Measurements from ENCODE around the gene VAV1. TPM values are rescaled to one million over a fixed set of nuclear protein-coding genes. Genes with fewer than 3 reads are reported as not detected.

VAV1 gene
- total RNA-seq, 1 donor from 2014 or later = not detected

DNA sequence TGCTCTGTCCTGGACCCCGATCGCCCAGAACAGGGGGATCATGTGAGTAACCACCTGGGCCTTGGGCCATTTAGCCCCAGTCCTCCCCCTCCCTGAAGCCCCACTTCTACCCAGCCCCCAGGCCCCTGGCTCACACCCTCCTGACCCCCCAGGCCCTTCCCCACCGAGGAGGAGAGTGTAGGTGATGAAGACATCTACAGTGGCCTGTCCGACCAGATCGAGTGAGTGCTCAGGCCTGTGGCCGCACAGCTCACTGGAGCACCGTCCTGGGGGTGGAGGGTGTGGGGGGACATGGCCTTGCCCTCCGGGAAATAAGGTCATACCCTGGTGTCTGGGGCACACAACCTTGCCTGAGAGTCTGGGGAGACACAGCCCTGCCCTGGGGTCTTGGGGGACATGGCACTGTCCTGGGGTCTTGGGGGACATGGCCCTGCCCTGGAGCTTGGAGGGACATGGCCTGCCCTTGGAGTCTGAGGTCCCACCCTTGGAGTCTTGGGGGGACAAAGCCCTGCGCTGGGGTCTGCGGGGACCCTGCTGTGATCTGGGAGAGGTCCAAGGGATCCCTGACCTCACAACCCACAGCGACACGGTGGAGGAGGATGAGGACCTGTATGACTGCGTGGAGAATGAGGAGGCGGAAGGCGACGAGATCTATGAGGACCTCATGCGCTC is 49.3 kb downstream of the VAV1 start:
- no peak overlapping the region for H3K4me3 Mint-ChIP-seq
- DNase-seq (ENCODE audit: low spot score in 2 of 2, unreplicated experiment in 2 of 2) = no peak
- no peaks in the 10 kb centered on the region for H3K4me1 Mint-ChIP-seq
- H3K36me3 Mint-ChIP-seq = peaks cover 7% of the 10 kb centered on the region
- no peak overlapping the region for H3K27ac Mint-ChIP-seq
- peaks cover 37% of the 10 kb centered on the region for H3K9me3 Mint-ChIP-seq
- TF ChIP-seq, protein P1, sequence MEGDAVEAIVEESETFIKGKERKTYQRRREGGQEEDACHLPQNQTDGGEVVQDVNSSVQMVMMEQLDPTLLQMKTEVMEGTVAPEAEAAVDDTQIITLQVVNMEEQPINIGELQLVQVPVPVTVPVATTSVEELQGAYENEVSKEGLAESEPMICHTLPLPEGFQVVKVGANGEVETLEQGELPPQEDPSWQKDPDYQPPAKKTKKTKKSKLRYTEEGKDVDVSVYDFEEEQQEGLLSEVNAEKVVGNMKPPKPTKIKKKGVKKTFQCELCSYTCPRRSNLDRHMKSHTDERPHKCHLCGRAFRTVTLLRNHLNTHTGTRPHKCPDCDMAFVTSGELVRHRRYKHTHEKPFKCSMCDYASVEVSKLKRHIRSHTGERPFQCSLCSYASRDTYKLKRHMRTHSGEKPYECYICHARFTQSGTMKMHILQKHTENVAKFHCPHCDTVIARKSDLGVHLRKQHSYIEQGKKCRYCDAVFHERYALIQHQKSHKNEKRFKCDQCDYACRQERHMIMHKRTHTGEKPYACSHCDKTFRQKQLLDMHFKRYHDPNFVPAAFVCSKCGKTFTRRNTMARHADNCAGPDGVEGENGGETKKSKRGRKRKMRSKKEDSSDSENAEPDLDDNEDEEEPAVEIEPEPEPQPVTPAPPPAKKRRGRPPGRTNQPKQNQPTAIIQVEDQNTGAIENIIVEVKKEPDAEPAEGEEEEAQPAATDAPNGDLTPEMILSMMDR (IDR thresholded peaks at IDR 0.05; ENCODE audit: unreplicated experiment) = no peak
- no peaks in the 10 kb centered on the region for H3K27me3 Mint-ChIP-seq (ENCODE audit: low read depth)

DNA sequence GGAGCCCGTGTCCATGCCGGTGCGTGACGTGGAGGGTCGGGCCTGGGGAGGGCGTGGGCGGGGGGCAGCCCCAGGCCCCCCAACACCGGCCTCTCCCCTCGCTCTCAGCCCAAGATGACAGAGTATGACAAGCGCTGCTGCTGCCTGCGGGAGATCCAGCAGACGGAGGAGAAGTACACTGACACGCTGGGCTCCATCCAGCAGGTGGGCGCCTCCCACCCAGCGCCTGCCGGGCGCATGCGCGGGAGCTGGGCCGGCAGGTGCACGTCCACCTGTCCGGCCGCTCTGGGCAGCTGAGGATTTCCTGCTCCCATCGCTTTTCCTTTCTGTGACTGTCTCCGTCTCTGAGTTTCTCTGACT is 49.8 kb downstream of the VAV1 start:
- Mint-ChIP-seq H3K4me1 (no peaks in the 10 kb centered on the region), H3K9me3 (peaks cover 35% of the 10 kb centered on the region), H3K4me3 (no peak overlapping the region), H3K27ac (no peak overlapping the region), H3K27me3 (ENCODE audit: low read depth) (no peaks in the 10 kb centered on the region), H3K36me3 (peaks cover 7% of the 10 kb centered on the region)
- TF ChIP-seq, protein P1 (IDR thresholded peaks at IDR 0.05; ENCODE audit: unreplicated experiment) = no peak
- no peak for DNase-seq (ENCODE audit: low spot score in 2 of 2, unreplicated experiment in 2 of 2)

DNA sequence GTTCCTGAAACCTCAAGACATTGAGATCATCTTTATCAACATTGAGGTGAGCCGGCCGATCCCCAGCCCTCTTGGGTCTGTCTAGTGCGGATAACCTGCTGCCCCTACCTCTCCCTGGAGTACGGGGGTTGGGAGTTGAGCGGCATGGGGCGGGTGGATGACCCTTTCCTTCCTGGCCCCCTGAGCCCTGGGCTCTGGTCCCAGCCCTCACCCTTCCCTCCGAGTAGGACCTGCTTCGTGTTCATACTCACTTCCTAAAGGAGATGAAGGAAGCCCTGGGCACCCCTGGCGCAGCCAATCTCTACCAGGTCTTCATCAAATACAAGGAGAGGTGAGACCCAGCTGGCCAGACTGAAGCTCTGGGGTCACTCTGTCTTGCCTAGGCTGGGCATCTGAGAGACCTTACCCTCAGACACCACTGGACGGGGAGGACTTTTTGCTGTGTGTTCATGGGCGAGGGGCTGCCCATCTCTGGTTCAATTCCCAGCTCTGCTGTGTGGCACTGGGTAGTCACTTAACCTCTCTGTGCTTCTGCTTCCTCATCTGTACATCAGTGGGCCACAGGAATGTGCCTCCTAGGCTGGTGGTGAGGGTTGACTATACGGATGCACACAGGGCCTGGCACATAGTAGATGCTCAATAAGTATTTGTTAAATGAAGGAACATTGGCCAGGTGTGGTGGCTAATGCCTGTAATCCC is 52.7 kb downstream of the VAV1 start:
- TF ChIP-seq, protein P1 (IDR thresholded peaks at IDR 0.05; ENCODE audit: unreplicated experiment) = no peak
- no peak for DNase-seq (ENCODE audit: low spot score in 2 of 2, unreplicated experiment in 2 of 2)
- Mint-ChIP-seq H3K27ac (no peak overlapping the region), H3K4me1 (no peaks in the 10 kb centered on the region), H3K9me3 (peaks cover 30% of the 10 kb centered on the region), H3K27me3 (ENCODE audit: low read depth) (no peaks in the 10 kb centered on the region), H3K4me3 (no peak overlapping the region), H3K36me3 (peaks cover 2% of the 10 kb centered on the region)

DNA sequence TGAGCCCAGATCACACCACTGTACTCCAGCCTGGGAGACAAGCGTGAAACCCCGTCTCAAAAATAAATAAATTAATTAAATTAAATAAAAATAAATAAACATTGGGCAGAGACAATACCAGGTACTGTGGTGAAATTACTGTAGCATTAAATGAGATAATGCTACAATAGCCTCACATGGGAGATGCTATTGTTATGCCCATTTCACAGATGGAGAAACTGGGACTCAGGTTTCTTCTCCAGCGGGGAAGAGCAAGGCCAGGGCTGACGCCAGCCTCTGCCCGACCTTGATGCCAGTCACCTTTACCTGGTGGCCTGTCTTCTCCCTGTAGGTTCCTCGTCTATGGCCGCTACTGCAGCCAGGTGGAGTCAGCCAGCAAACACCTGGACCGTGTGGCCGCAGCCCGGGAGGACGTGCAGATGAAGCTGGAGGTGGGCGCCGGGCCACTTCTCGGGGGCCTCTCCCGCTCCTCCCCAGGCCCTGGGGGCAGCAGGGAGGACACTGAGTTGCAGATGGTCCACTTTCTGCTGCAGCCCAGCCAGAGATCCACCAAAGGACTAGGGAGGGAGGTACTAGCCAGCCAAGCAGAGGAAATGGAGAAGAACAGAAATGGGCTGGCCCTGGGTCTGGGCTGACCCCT is 53.9 kb downstream of the VAV1 start:
- Mint-ChIP-seq H3K4me3 (no peak overlapping the region), H3K27ac (no peak overlapping the region), H3K9me3 (peaks cover 23% of the 10 kb centered on the region), H3K4me1 (no peaks in the 10 kb centered on the region), H3K36me3 (peaks cover 2% of the 10 kb centered on the region), H3K27me3 (ENCODE audit: low read depth) (no peaks in the 10 kb centered on the region)
- DNase-seq (ENCODE audit: low spot score in 2 of 2, unreplicated experiment in 2 of 2) = no peak
- TF ChIP-seq, protein P1 (IDR thresholded peaks at IDR 0.05; ENCODE audit: unreplicated experiment) = no peak

DNA sequence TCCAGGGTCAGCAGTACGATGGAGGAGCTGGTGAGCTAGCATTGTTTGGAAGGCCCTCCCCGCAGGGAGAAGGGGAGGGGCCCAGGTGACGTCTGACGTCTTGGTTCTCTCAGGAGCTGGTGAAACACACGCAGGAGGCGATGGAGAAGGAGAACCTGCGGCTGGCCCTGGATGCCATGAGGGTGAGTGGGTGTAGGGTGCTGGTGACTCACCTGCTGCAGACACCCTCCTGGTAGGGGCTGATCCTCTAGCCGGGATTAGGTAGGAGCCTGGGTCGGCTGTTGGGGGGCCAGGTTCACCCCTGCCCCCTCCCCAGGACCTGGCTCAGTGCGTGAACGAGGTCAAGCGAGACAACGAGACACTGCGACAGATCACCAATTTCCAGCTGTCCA is 55.8 kb downstream of the VAV1 start:
- DNase-seq (ENCODE audit: low spot score in 2 of 2, unreplicated experiment in 2 of 2) = no peak

More for the DNA sequence above, 55.8 kb downstream of the VAV1 start:
- H3K27ac Mint-ChIP-seq = no peak overlapping the region
- H3K27me3 Mint-ChIP-seq (ENCODE audit: low read depth) = no peaks in the 10 kb centered on the region
- no peak overlapping the region for H3K4me3 Mint-ChIP-seq
- H3K9me3 Mint-ChIP-seq = peaks cover 35% of the 10 kb centered on the region
- no peaks in the 10 kb centered on the region for H3K4me1 Mint-ChIP-seq
- peaks cover 2% of the 10 kb centered on the region for H3K36me3 Mint-ChIP-seq
- TF ChIP-seq, protein P1 (IDR thresholded peaks at IDR 0.05; ENCODE audit: unreplicated experiment) = no peak
